Stimulated activated CD8-positive, alpha-beta memory T cell treated with anti-CD3 and anti-CD28 coated beads, Interleukin-15, amount 100 ng/mL, for 4 hours (primary cell): ENCODE results near the gene MAN1A1.

Experiments
- DNase-seq, 2 donors: peaks; one replicate each; pipeline ENCODE4 v3.0.0-alpha.2; 2020; ENCODE audit warnings: low read depth in 2 of 2

Gene MAN1A1

DNA sequence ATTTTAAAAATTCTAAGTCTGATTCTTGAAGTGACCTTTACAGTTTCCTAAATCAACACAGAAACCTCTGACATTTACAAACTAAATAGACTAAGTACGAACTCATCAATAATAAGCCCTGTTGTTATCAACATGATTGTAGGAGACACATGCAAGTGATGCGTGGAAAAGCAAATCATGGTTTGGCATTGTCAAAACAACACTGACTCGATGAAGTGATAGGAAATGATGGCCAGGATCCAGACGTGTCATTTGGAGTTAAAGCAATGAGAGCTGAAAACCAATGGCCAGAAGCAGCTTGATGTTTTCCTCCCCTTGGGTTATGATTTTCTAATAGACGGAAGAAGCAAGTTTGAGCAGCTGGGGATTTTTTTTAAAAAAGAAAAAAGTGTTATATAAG, 153.7 kb downstream of the MAN1A1 start:
- no peak for DNase-seq

DNA sequence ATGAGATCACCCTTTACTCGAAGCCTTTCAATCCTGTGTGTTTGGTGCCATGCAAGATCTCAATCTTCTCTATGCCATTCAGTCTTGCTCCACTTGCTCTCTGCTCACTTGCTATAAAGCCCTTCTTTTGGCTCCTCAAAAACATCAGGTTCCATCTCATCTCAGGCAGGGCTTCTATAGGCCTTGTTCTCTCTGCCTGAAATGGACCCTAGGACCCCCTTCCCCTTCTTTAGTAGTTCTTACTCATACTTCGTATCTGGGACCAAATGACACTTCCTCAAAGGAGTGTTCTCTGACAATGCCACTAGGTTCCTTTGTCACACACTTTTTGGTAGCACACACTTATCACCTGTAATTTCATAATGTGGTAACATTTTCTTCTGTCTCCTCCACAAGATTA, 154.4 kb downstream of the MAN1A1 start:
- DNase-seq, result no peak

DNA sequence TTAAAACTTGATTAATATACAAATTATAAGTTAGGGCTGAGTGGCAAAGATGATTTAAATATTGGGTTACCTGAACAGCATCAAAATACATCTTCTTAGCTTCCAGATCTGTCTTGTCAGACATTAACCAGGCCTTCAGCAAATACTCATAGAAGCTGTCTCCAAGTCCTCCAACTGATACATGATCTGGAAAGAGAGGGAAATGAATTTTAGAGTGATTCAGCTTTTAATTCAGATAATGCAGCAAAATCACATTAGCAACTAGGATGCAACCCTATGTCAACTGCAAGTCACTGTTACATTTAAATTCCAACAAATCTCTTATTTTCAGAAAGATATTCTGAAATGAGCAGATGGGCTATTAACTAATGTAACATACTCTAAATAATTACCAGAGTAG, 155.9 kb downstream of the MAN1A1 start:
- no peak for DNase-seq

DNA sequence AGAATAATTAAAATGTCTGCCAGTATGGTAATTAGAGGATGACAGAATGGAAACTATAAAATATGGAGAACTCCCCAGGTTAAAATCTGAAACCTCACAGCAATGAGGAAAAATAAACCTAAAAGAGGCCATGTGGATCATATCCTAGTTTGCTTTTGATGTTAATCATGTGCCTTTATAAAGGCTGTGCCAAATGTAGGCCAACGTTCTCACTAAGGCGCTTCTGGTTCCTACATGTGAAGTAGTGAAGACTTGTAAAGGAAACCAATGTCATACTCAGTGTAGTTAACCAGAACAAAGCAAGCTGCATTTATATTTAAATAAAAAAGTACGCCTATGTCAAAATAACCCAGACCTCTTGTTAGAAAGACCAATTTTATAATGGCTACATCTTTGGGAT, 157.4 kb downstream of the MAN1A1 start:
- DNase-seq, result no peak

DNA sequence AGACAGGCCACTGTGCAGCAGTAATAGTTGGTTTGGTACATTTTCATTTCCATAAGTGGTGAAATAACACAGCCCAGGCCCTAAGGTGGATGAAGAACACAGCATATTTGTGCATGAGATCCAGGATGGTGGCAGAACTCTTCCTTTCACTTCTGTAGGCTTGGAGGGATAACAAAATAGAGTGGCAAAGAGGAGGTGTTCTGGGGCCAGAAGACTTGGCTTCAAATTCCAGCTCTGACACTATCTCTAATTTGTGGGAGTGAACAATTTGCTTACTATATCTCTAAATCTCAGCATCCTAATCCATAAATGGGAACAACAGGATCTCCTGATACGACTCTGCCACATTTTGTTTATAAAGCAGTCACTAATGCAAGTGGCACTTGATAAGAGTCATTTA, 159.4 kb downstream of the MAN1A1 start:
- DNase-seq, result no peak

DNA sequence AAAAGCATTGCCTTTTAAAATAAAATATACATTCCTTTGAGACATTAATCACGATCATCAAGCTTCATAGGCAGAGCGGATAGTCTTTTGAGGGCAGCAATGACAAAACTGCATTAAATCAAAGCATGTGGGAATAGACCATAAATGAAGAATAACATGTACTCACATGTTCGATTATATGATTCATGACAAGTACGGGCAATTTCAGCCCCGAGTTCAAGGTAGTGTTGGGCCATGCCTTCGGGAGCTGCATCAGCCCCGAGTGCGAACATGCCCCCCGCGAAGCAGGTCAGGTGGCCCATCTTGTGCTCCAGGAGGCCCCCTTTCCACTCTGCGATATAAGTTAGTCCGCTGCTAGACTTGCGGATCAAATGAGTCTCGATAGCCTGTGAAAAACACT, 160.1 kb downstream of the MAN1A1 start:
- no peak for DNase-seq

DNA sequence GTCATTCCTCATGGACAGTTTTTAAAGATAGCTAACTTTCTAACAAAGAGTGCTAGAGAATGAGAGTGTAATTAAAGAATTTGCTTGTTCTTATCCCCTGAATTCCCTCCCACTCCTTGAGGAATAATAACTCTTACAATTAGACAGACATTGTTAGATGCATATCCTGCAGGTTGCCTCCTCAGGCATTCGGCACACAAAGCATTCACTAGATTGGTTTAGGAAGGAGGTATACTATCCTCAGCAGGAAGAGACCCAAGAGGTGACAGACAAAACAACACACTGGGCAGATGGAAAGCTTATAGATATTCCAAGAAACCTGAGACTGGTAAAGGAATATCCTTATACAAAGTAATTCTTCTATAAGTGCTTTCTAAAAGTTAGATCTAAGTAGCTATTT, 162.0 kb downstream of the MAN1A1 start:
- DNase-seq, result no peak

DNA sequence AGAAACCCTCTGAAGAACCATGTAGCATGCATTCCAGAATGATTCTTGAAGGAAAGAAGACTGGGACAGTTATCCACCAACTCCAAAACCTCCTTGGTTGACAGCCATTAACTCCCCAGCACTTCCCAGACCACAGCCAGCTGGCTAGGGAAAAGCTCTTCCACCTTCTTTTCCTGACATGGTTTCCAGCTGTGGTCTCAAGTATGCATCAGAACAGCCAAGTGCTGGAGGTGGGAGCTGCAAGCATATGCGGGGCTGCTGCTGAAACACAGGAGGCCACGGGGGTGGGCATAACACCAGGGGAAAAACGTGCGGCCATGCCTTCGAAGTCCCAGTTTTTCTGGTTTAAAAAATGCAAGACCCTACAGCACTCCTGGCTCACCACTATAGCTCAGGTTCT, 163.1 kb downstream of the MAN1A1 start:
- no peak for DNase-seq

DNA sequence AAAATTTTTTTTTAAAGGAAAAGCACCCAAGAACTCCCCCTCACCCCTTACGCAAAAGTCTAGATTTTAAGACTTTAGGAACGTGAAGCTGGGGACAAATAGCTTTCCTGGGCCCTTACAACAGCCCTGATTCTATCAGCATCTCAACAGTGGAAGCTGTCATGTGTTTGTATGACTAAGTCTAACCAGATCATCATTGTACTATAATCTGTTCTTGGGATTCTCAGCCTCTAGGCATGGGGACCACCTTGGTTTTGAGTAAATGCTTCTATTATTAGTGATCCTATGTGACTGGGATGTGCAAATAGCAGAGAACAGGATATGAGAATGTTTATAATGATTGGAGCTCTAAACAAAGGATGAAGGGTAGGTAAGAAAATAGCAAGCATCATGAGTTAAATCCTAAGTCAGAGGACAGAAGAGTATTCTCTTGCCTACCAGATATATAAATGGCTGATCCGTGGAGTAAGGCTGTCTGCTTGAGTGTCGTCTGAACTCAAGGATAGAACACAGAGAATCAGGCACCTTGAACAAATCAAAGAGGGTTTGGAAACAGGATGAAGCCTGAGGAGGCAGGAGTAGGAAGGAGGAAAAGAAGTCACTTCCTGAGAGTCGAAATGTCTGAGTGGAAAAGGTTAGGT, 165.4 kb downstream of the MAN1A1 start:
- no peak for DNase-seq

DNA sequence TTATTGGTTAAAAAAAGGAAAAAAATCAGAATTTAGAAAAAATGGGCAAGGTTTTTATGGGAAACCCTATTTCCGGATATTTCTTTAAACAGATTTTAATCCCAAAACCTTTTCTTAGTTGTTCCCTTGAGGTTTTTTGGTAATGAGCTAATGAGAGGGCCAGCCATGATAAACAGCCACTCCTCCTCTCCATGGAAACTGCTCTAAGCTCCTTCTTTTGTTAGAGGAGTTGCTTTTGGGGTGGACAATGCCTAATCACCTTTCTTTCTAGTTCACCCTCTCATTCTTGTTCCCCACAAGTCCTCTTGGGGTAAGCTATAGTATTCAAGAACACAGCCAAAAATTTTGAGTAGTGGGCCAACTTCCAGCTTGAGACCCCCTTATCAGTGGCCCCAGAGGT, 166.1 kb downstream of the MAN1A1 start:
- DNase-seq, result no peak

DNA sequence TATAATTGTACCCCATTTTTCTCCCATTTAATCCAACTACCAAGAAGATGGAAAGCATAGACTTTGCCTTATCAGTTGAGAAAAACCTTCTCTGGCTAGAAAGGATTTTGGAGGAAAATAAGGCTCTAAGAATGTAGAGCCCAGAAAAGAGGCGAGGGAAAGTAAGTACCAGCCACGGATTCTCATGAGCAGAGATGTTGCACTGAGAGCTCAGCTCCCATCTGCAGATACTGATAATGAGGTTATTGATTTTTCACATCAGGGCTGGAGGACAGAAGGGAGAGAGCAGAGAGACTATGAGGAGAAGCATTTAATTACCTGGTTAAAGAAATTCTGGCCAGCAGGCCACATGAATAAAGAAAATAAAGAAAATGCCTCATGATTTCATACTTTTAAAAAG, 166.7 kb downstream of the MAN1A1 start:
- DNase-seq, result no peak

DNA sequence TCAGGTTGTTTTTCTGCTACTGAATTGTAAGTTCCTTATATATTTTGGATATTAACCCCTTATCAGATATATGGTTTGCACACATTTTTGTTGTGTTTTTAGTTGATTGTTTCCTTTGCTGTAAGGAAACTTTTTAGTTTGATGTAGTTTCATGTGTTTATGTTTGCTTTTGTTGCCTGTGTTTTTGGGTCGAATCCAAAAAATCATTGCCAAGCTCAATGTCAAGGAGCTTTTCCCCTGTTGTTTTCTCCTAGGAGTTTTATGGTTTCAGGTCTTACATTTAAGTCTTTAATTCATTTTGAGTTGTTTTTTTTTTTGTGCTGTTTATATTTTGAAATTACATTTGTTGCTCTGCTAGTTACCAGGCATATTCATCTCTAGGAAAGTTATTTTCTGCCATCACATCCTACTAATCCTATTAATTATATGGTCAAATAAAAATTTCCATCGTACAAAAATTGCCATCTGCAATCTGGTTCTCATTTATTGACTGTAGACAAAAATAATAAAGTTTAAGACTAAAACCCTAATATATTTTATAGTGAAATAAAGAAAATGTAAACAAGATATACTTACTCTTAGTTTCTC, 167.3 kb downstream of the MAN1A1 start:
- no peak for DNase-seq

DNA sequence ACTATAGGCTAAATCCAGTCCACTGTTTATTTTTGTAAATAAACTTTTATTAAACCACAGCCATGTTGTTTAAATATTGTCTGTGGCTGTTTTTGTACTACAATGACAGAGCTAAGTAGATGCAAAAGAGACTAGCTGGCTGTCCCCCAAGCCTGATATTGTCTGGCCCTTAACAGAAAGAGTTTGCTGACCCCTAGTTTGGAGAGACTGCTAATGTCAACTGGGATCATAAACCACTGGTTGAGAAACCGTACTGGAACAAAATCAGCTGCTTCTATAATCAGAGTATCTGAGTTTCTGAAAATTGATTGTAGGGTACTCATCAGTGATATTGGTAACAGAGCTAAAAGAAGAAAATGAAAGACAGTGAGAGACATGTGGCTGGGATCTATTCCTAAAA, 168.5 kb downstream of the MAN1A1 start:
- DNase-seq, result no peak

DNA sequence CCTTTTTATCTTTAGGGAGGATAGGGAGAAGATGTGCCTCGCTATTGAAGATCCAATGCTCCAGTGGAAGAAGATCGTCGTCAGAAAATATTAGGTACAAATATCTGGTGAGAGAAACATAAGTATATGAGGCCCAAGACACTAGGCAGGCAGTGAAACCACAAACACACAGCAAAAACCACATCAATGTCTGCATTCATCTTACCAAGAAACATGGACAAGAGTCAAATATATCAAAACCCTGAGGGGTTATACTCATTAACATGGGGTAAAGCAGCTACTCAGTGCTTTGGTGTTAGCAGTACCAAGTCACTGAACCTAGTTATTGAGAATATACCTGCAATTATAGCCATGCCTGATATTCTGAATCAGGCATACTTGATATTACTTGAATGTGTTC, 169.7 kb downstream of the MAN1A1 start:
- no peak for DNase-seq

DNA sequence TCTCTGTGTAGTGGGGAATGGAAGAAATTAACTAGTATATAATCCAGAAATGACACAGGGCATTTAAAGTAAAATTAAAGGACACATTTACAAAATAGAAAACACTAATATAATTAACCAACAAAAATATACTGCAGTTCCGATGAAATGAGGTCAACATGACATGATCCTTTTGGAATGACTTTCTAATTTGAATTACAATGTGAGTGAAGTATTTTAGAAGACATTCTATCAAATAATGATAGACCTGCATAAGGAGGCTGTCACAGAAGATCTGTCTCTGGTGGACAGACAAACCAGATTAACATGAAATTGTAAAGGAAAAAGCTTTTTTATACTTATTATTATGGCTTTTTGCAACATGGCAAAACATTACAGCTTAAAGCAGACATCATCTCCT, 170.5 kb downstream of the MAN1A1 start:
- no peak for DNase-seq

DNA sequence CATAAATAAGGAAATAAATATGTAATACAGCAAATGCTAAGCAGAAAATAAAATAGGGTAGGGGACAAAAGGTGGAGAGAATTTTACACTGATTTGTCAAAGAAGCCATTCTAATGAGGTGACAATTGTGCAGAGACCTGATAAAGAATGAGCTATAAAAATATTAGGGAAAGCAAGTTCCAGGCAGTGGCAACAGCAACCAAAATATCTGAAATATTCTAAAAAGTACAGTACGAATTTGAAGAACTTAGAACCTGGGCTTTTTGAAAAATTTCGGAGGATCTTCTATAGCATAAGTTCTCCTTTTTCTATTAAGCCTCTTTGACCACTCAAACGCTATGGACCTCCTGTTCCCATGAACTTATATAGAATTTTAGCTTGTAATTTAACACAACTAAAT, 173.1 kb downstream of the MAN1A1 start:
- no peak for DNase-seq

DNA sequence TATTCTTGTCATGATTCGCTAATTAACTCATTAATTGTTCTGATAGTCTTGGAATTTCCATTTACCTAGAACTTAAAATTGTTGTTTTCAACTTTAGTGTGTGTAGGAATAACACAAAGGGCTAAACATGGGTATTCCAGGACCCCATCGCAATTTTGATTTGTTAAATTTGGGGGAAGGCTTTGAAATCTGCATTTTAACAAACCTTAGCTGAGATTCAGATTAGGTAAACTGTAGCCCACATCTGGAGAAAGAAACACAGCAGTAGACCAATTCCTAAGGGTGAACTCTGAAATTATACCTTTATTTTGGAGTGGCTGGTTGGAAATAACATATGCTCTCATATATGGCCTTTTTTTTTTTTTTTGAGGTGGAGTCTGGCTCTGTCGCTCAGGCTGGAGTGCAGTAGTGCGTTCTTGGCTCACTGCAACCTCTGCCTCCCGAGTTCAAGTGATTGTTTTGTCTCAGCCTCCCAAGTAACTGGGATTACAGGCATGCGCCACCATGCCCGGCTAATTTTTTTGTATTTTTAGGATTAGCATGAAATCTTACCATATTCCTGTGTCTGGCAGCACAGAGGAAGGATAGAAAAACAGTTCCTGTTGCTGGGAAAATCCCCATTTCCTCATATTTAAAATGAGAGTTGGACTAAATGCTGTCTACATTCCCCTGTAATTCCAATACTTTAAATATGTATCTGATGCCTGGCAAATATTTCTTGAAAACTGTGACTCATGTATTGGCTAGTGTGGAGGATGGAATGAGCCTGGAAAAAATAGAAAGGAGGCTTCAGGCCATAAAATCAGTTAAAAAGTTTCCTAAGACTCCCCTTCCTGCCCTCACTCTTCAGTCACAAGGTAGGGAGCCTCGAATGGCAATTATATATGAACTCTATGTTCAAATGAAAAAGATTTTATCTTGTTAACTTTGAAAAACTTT, 174.4 kb downstream of the MAN1A1 start:
- DNase-seq, result no peak

DNA sequence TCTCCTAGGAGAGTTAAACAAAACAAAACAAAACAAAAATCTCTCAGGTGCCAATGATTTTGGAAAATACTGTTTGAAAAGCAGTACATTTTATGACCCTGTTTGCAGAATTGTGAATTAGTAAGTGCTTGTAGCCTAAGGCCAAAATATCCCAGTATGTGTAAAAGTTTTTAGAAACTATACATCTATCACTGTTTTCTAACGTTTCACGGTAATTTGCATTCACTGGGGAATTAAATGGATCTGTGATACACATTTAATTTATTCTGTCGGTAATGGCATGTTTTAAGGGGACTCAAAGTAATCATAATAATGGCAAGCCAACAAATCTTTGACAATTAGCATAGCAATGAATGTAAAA, 175.5 kb downstream of the MAN1A1 start:
- no peak for DNase-seq

DNA sequence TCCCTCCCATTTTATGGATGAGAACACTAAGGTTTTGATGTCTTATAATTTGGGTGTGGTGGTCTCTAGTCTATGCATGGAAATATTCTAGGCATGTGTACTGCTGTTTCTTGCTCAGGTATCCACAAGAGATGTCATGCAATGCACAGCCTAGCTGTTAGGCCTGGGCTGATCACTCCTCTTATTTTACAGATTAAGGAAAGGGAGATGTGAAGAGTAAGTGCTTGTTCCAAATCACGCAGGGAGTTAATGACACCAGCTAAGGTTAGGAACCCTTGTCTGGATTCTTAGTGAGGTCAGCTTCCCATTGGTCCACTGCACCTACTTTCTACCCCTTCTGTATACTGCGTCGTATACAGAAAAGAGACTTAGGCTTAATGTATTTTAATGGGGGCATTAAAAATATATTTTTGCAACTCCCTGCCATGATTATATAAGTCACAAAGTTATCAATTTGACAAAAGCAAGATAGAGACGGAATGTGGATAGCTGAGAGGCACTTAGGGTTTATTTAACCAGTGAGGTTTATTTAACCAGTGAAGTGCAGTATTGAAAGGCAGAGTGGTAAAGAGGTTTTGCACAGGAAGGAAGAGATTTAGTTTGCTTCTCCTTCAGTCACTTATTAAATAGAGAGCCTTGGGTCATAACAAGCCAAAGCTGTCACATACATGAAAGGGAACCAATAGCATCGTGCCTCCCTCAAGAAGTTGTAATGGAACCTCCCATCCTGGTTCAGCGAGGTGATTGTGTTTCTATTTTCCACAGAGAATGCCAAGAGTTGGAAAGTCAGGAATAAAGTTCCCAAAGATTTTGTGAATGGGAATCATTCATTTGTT, 176.1 kb downstream of the MAN1A1 start:
- DNase-seq, result no peak

DNA sequence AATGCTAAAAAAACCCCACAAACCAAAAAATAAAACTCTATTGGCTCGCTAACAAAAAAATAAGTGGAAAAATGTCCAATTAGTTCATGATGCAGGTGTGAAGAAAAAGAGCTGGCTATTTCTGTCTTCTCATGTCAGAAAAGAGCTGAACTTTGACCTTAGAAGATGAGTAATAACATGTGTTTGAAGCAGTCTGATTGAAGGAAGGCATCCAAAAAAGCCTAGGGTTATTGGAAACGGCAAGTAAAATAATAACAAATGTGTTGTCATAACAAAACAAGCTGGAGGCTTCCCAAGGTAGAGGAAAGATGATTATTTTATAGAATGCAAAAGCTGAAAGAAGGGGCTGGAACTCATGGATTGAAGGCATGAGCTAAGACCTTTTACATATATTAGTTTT, 176.7 kb downstream of the MAN1A1 start:
- no peak for DNase-seq

DNA sequence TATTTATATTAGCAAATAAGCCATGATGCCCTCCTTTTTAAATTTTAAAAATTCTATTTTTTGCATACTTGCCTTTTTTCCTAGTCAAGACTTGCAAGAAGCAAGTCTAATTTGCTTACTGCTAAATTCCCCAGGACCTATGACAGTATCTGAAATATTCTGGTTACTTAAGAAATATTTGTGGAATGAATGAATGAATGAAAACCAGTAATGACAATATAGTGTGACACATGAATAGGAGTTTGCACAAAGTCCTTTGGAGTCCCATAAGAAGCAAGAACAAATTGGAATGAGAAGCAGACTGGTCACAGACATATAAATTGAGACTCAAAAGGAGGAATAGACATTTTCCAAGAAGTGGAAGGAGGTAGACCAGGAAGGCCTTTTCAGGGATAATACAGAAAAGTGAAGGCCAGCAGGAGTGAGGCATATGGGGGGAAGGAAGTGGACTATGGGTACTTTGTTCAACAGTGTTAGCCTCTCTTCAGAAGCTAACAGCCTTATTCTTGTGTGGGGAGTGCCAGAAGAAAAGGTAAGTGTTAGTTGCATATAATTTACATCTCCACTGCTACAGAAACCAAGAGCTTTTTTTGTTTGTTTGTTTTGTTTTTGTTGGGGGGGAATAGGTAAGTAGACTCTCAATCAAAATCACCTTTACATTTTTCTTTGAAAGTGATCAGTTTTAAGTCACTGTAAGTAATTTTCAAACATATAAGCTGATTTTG, 177.5 kb downstream of the MAN1A1 start:
- no peak for DNase-seq
